Measurements from ENCODE around the gene IL6ST. TPM values are rescaled to one million over a fixed set of nuclear protein-coding genes. Genes with fewer than 3 reads are reported as not detected.
"Not testable (repeated sequence)": the region's sequence is repeated elsewhere in the genome, so short reads cannot be mapped to it uniquely, and the experiment has no call there.

IL6ST gene
- total and polyA plus RNA-seq, 2 donors: 75.9 to 457 TPM

GRCh38 chr5:55997742-55998351, 3.1 kb upstream of the IL6ST start:
- H3K27ac ChIP-seq (ENCODE audit: low read depth): no peak overlapping the region
- H3K36me3 ChIP-seq (ENCODE audit: insufficient read depth): no peaks in the 10 kb centered on the region
- WGBS: 80% methylated on average over 5 of the region's 5 CpGs
- no peaks in the 10 kb centered on the region for H3K4me1 ChIP-seq (ENCODE audit: insufficient read depth)
- H3K4me3 ChIP-seq (ENCODE audit: low read depth, low read length): no peak overlapping the region
- DNase-seq (ENCODE audit: extremely low spot score): no peak

- Histone ChIP-seq H3K36me3 (ENCODE audit: insufficient read depth) (no peaks in the 10 kb centered on the region), H3K4me1 (ENCODE audit: insufficient read depth) (no peaks in the 10 kb centered on the region), H3K4me3 (ENCODE audit: low read depth, low read length) (peak overlapping the region; percentile 83), H3K27ac (ENCODE audit: low read depth) (peak overlapping the region; percentile 99)
- WGBS: under 1% methylated on average over 70 of the region's 70 CpGs
- peak; percentile 85 for DNase-seq (ENCODE audit: extremely low spot score)
These were observed 493 bp upstream of the IL6ST start for GRCh38 chr5:55994998-55995914.

- under 1% methylated on average over 14 of the region's 14 CpGs for WGBS
- peak overlapping the region; percentile 99 for H3K27ac ChIP-seq (ENCODE audit: low read depth)
- H3K4me1 ChIP-seq (ENCODE audit: insufficient read depth): no peaks in the 10 kb centered on the region
- DNase-seq (ENCODE audit: extremely low spot score): peak; percentile 55
- H3K4me3 ChIP-seq (ENCODE audit: low read depth, low read length): peak overlapping the region; percentile 83
- H3K36me3 ChIP-seq (ENCODE audit: insufficient read depth): no peaks in the 10 kb centered on the region
These were observed 850 bp downstream of the IL6ST start for GRCh38 chr5:55993731-55994494.

GRCh38 chr5:55993013-55993412, 1.8 kb downstream of the IL6ST start:
- Histone ChIP-seq H3K36me3 (ENCODE audit: insufficient read depth) (no peaks in the 10 kb centered on the region), H3K4me1 (ENCODE audit: insufficient read depth) (no peaks in the 10 kb centered on the region), H3K27ac (ENCODE audit: low read depth) (peak overlapping the region; percentile 6), H3K4me3 (ENCODE audit: low read depth, low read length) (peak overlapping the region; percentile 42)
- DNase-seq (ENCODE audit: extremely low spot score): no peak
- 13% methylated on average over 5 of the region's 5 CpGs for WGBS

- Histone ChIP-seq H3K27ac (ENCODE audit: low read depth) (peak overlapping the region; percentile 16), H3K36me3 (ENCODE audit: insufficient read depth) (no peaks in the 10 kb centered on the region), H3K4me3 (ENCODE audit: low read depth, low read length) (peak overlapping the region; percentile 11), H3K4me1 (ENCODE audit: insufficient read depth) (no peaks in the 10 kb centered on the region)
- 63% methylated on average over 5 of the region's 5 CpGs for WGBS
- no peak for DNase-seq (ENCODE audit: extremely low spot score)
These were observed 2.8 kb downstream of the IL6ST start for GRCh38 chr5:55991768-55992486.

GRCh38 chr5:55990895-55991294, 3.9 kb downstream of the IL6ST start:
- WGBS: 71% methylated on average over 4 of the region's 4 CpGs
- DNase-seq (ENCODE audit: extremely low spot score); H3K27ac ChIP-seq (ENCODE audit: low read depth); H3K4me3 ChIP-seq (ENCODE audit: low read depth, low read length); H3K36me3 ChIP-seq (ENCODE audit: insufficient read depth); H3K4me1 ChIP-seq (ENCODE audit: insufficient read depth): not testable (repeated sequence)

GRCh38 chr5:55989860-55990259, 4.9 kb downstream of the IL6ST start:
- no peak overlapping the region for H3K27ac ChIP-seq (ENCODE audit: low read depth)
- 58% methylated on average over 1 of the region's 1 CpG for WGBS
- no peaks in the 10 kb centered on the region for H3K4me1 ChIP-seq (ENCODE audit: insufficient read depth)
- no peak overlapping the region for H3K4me3 ChIP-seq (ENCODE audit: low read depth, low read length)
- no peak for DNase-seq (ENCODE audit: extremely low spot score)
- H3K36me3 ChIP-seq (ENCODE audit: insufficient read depth): no peaks in the 10 kb centered on the region

GRCh38 chr5:55988979-55989638, 5.7 kb downstream of the IL6ST start:
- Histone ChIP-seq H3K36me3 (ENCODE audit: insufficient read depth) (no peaks in the 10 kb centered on the region), H3K4me3 (ENCODE audit: low read depth, low read length) (no peak overlapping the region), H3K27ac (ENCODE audit: low read depth) (no peak overlapping the region), H3K4me1 (ENCODE audit: insufficient read depth) (no peaks in the 10 kb centered on the region)
- WGBS: 66% methylated on average over 4 of the region's 4 CpGs
- no peak for DNase-seq (ENCODE audit: extremely low spot score)

- H3K27ac ChIP-seq (ENCODE audit: low read depth); DNase-seq (ENCODE audit: extremely low spot score); H3K4me1 ChIP-seq (ENCODE audit: insufficient read depth); H3K4me3 ChIP-seq (ENCODE audit: low read depth, low read length); H3K36me3 ChIP-seq (ENCODE audit: insufficient read depth): not testable (repeated sequence)
- WGBS: 98% methylated on average over 10 of the region's 10 CpGs
These were observed 6.3 kb downstream of the IL6ST start for GRCh38 chr5:55988428-55988827.

- H3K4me3 ChIP-seq (ENCODE audit: low read depth, low read length): no peak overlapping the region
- no peak overlapping the region for H3K27ac ChIP-seq (ENCODE audit: low read depth)
- no peaks in the 10 kb centered on the region for H3K36me3 ChIP-seq (ENCODE audit: insufficient read depth)
- H3K4me1 ChIP-seq (ENCODE audit: insufficient read depth): peaks cover 2% of the 10 kb centered on the region
- DNase-seq (ENCODE audit: extremely low spot score): no peak
- 87% methylated on average over 4 of the region's 4 CpGs for WGBS
These were observed 7.8 kb downstream of the IL6ST start for GRCh38 chr5:55986931-55987330.

GRCh38 chr5:55985181-55985580, 9.6 kb downstream of the IL6ST start:
- Histone ChIP-seq H3K4me1 (ENCODE audit: insufficient read depth) (peaks cover 2% of the 10 kb centered on the region), H3K36me3 (ENCODE audit: insufficient read depth) (no peaks in the 10 kb centered on the region), H3K4me3 (ENCODE audit: low read depth, low read length) (no peak overlapping the region), H3K27ac (ENCODE audit: low read depth) (no peak overlapping the region)
- no peak for DNase-seq (ENCODE audit: extremely low spot score)
- 92% methylated on average over 6 of the region's 6 CpGs for WGBS

GRCh38 chr5:55983986-55984385, 10.8 kb downstream of the IL6ST start:
- no peak for DNase-seq (ENCODE audit: extremely low spot score)
- no peak overlapping the region for H3K27ac ChIP-seq (ENCODE audit: low read depth)
- peaks cover 2% of the 10 kb centered on the region for H3K4me1 ChIP-seq (ENCODE audit: insufficient read depth)
- H3K4me3 ChIP-seq (ENCODE audit: low read depth, low read length): no peak overlapping the region
- 90% methylated on average over 2 of the region's 2 CpGs for WGBS
- peaks cover 4% of the 10 kb centered on the region for H3K36me3 ChIP-seq (ENCODE audit: insufficient read depth)

GRCh38 chr5:55982957-55983381, 11.8 kb downstream of the IL6ST start:
- WGBS: 58% methylated on average over 5 of the region's 5 CpGs
- Histone ChIP-seq H3K36me3 (ENCODE audit: insufficient read depth) (peaks cover 4% of the 10 kb centered on the region), H3K4me1 (ENCODE audit: insufficient read depth) (peaks cover 2% of the 10 kb centered on the region), H3K4me3 (ENCODE audit: low read depth, low read length) (no peak overlapping the region), H3K27ac (ENCODE audit: low read depth) (no peak overlapping the region)
- no peak for DNase-seq (ENCODE audit: extremely low spot score)

Data from urinary bladder (tissue), 4 donors.